KMS-11 (cell line): ENCODE results near the gene KLHL29.

Experiments used
- H2AFZ ChIP-seq: fragments of 200-600 bp; sonication (generic); 2 replicates; pipeline ENCODE4 v1.6.1; 2016; ENCODE audit warnings: antibody characterized with exemption, mixed run types, low read depth
- H3K27ac ChIP-seq: fragments of 200-600 bp; sonication (generic); 2 replicates; pipeline ENCODE4 v1.6.1; 2016; ENCODE audit warnings: mild to moderate bottlenecking, mixed run types
- H3K27me3 ChIP-seq: fragments of 200-600 bp; sonication (generic); 2 replicates; pipeline ENCODE4 v1.6.1; 2017; ENCODE audit warnings: mild to moderate bottlenecking, low read depth, mixed run types, moderate library complexity; ENCODE audit not compliant: insufficient read depth
- H3K36me3 ChIP-seq: fragments of 200-600 bp; sonication (generic); 2 replicates; pipeline ENCODE4 v1.6.1; 2017; ENCODE audit warnings: mild to moderate bottlenecking, mixed run types; ENCODE audit not compliant: insufficient read depth
- H3K4me1 ChIP-seq: fragments of 200-600 bp; sonication (generic); 2 replicates; pipeline ENCODE4 v1.6.1; 2016; ENCODE audit warnings: mild to moderate bottlenecking, low read depth, mixed run types; ENCODE audit not compliant: poor library complexity, severe bottlenecking
- H3K4me2 ChIP-seq: fragments of 200-600 bp; sonication (generic); 2 replicates; pipeline ENCODE4 v1.7.0; 2016; ENCODE audit warnings: mild to moderate bottlenecking, mixed run types
- H3K4me3 ChIP-seq: fragments of 200-600 bp; sonication (generic); IDR thresholded peaks from 2 replicates; pipeline ENCODE4 v1.6.1; 2017; ENCODE audit warnings: low read depth, low read length, mixed read lengths; ENCODE audit not compliant: insufficient read depth
- H3K79me2 ChIP-seq: fragments of 200-600 bp; sonication (generic); 2 replicates; pipeline ENCODE4 v1.6.1; 2016; ENCODE audit warnings: low read depth, mixed run types; ENCODE audit not compliant: insufficient read depth
- H3K9ac ChIP-seq: fragments of 200-600 bp; sonication (generic); 2 replicates; pipeline ENCODE4 v1.6.1; 2016; ENCODE audit warnings: mild to moderate bottlenecking, mixed run types
- H4K20me1 ChIP-seq: fragments of 200-600 bp; sonication (generic); 2 replicates; pipeline ENCODE4 v1.6.1; 2016; ENCODE audit warnings: mild to moderate bottlenecking, mixed run types; ENCODE audit not compliant: insufficient read depth
- TF ChIP-seq, protein P1 (sequence below): fragments of 200-600 bp; sonication (generic); conservative IDR thresholded peaks from 2 replicates; pipeline ENCODE4 v1.6.1; 2017; ENCODE audit warnings: low read depth, mild to moderate bottlenecking, antibody characterized with exemption, low read length, moderate library complexity, mixed read lengths

The KLHL29 gene

DNA sequence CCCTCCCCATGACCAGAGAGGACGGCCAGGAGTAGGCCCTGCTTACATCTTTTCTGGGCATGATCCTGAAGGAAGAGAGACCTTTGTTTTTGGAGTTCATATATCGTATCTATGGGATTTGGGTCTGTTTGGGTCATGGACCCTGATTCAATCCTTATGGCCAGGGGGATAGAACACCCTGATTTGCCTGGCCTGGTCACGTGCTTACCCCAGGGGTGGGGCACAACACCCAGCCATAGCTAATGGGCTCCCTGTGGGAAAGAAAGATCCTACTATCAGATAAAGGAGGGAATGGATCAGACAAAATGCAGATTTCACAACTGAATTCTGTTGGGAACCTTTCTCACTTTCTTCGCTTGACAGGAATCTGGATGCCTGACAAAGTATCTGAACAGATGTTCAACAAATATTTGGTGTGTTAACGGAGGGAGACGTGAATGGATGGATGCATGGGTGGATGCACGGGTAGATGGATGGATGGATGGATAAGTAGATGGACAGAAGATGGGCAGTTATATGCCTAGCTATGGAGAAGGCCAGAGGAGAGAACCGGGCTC lies 155.9 kb downstream of the KLHL29 start:
- Histone ChIP-seq H3K9ac (no peak overlapping the region), H3K4me3 (no peak overlapping the region), H3K36me3 (no peaks in the 10 kb centered on the region), H3K79me2 (no peaks in the 10 kb centered on the region), H3K4me2 (no peak overlapping the region), H3K27me3 (no peaks in the 10 kb centered on the region), H3K4me1 (no peaks in the 10 kb centered on the region), H4K20me1 (no peaks in the 10 kb centered on the region), H3K27ac (no peak overlapping the region), H2AFZ (no peak overlapping the region)
- TF ChIP-seq, protein P1, sequence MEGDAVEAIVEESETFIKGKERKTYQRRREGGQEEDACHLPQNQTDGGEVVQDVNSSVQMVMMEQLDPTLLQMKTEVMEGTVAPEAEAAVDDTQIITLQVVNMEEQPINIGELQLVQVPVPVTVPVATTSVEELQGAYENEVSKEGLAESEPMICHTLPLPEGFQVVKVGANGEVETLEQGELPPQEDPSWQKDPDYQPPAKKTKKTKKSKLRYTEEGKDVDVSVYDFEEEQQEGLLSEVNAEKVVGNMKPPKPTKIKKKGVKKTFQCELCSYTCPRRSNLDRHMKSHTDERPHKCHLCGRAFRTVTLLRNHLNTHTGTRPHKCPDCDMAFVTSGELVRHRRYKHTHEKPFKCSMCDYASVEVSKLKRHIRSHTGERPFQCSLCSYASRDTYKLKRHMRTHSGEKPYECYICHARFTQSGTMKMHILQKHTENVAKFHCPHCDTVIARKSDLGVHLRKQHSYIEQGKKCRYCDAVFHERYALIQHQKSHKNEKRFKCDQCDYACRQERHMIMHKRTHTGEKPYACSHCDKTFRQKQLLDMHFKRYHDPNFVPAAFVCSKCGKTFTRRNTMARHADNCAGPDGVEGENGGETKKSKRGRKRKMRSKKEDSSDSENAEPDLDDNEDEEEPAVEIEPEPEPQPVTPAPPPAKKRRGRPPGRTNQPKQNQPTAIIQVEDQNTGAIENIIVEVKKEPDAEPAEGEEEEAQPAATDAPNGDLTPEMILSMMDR: no peak

DNA sequence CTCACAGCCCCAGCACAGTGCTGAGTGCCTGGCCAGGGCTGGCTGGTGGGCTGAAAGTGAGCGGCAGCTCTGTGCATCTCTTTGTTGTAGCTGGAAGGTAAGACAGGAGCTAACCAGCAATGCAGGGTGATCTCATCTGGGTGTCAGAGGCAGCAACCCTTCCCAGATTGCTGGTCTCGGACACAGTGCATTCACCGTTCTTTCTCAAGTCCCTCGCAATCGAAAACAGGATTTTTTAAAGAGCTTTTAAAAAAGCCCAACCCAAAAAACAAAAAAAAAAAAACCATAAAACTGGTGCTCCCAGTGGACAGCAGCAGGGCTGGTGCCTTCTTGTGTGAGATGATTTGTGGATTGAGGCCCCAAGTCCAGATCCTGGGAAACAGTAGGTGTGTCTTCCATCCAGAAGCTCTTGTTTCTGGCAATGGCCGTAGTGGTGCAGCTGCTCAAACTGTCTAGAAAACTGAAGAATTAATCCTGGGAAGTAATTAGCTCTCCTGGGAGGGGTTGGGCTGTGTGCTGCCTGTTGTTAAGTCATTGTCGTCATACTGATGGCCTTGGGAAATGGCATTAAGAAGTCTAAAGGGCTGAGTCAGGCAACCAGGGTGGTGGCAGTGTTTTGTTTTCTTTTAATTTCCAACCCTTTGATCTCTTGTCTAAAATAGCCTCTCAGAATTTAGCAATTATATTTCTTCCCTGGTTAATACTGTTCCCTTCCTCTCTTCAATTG lies 156.7 kb downstream of the KLHL29 start:
- Histone ChIP-seq H3K36me3 (no peaks in the 10 kb centered on the region), H3K79me2 (no peaks in the 10 kb centered on the region), H3K9ac (no peak overlapping the region), H3K27me3 (no peaks in the 10 kb centered on the region), H3K27ac (no peak overlapping the region), H3K4me2 (no peak overlapping the region), H3K4me3 (no peak overlapping the region), H4K20me1 (no peaks in the 10 kb centered on the region), H2AFZ (no peak overlapping the region), H3K4me1 (no peaks in the 10 kb centered on the region)
- TF ChIP-seq, protein P1: no peak

DNA sequence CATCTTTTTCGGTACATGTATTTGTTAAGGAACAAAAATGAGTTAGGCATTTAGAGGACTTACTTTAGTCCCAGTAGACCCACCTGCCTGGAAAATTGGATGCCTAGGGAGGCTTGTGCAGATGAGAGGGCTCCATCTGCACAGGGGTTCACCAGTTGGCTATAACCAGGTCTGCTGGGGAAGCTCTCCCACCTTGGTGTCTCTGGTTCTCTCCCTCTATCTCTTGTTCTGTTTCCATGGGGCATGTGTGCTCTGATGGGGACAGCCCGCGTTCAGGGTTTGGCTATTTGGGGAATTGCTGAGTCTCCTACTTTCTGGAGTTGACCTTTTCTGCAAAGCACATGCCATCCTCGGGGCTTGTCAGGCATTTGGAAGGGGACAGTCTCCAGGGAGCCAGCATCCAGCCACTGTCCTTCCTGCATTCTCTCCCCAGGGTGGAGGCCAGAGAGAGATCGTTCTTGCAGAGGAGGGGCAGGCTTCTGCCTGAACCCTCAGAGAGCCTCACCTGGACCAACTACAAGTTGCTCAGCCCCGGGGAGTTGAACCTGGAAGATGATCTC lies 157.3 kb downstream of the KLHL29 start:
- Histone ChIP-seq H3K27ac (no peak overlapping the region), H3K27me3 (no peaks in the 10 kb centered on the region), H4K20me1 (no peaks in the 10 kb centered on the region), H3K36me3 (no peaks in the 10 kb centered on the region), H3K79me2 (no peaks in the 10 kb centered on the region), H3K9ac (no peak overlapping the region), H3K4me3 (no peak overlapping the region), H3K4me1 (no peaks in the 10 kb centered on the region), H3K4me2 (no peak overlapping the region), H2AFZ (no peak overlapping the region)
- TF ChIP-seq, protein P1: no peak

DNA sequence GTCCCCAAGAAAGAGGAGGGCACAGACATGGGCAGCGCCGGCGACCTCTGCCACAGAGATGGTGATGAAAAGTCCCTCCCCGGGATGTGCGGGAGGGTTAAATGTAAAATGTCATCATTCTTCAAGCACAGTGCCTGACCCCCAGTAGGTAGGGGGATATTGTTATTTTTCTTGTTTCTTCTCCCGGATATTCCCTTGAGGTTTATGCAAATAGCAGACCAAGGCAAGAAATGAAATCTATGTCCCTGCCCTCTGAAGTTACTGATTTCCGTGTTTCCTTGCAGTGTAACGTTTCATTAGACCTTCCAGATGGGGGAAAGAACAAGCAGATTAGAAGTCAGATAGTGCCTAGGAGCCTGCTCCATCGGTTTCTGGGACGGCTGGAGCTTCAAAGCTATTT lies 158.3 kb downstream of the KLHL29 start:
- Histone ChIP-seq H3K4me3 (no peak overlapping the region), H4K20me1 (no peaks in the 10 kb centered on the region), H3K79me2 (no peaks in the 10 kb centered on the region), H3K9ac (no peak overlapping the region), H3K4me2 (no peak overlapping the region), H3K4me1 (no peaks in the 10 kb centered on the region), H3K36me3 (no peaks in the 10 kb centered on the region), H2AFZ (no peak overlapping the region), H3K27me3 (no peaks in the 10 kb centered on the region), H3K27ac (no peak overlapping the region)
- TF ChIP-seq, protein P1: no peak
